GM21381 (cell line): Measurements from ENCODE around the gene TC2N.
"Not testable (repeated sequence)": the region's sequence is repeated elsewhere in the genome, so short reads cannot be mapped to it uniquely, and the experiment has no call there.

ENCODE experiments used
- ATAC-seq: cut with Tn5 transposase; IDR thresholded peaks from one replicate; pipeline ENCODE4 v1.9.1; 2021; ENCODE audit warnings: mild to moderate bottlenecking, moderate library complexity; ENCODE audit not compliant: unreplicated experiment

Gene TC2N

DNA sequence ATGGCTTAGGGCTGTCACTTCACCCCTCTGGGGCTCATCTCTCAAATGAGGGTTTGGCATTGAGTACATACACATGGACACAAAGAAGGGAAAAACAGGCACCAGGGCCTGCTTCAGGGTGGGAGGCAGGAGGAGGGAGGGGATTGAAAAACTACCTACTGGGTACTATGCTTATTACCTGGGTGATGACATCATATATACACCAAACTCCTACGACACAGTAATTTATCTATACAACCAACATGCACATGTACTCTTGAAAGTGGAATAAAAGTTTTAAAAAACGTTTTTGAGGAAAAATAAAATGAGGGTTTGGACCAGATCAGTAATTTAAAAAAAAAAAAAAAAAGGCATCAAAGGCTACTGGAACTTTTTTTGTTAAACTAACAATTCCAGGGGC, 3.6 kb upstream of the TC2N start:
- ATAC-seq, result no peak

- no peak for ATAC-seq
These were observed 2.7 kb upstream of the TC2N start for GRCh38 chr14:91870001-91870400.

DNA sequence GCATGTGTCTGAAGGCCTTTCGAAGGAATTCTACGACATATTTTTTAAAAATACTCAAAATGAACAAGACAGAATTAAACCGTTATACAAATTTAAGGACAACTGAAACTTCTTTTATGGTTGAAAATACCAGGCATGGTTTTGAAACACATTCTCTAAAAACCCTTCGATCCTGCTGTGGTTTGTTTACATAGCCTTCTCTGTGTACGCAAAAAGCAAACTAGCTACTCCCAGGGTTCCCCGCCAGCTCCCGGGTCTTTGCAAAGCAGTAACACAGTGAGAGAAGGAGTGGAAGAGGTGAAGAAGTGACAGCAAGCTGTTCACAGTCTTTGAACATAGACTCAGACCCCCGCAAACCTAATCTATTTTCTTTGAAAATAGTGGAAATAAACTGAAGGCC, 2.2 kb upstream of the TC2N start:
- ATAC-seq, result no peak

DNA sequence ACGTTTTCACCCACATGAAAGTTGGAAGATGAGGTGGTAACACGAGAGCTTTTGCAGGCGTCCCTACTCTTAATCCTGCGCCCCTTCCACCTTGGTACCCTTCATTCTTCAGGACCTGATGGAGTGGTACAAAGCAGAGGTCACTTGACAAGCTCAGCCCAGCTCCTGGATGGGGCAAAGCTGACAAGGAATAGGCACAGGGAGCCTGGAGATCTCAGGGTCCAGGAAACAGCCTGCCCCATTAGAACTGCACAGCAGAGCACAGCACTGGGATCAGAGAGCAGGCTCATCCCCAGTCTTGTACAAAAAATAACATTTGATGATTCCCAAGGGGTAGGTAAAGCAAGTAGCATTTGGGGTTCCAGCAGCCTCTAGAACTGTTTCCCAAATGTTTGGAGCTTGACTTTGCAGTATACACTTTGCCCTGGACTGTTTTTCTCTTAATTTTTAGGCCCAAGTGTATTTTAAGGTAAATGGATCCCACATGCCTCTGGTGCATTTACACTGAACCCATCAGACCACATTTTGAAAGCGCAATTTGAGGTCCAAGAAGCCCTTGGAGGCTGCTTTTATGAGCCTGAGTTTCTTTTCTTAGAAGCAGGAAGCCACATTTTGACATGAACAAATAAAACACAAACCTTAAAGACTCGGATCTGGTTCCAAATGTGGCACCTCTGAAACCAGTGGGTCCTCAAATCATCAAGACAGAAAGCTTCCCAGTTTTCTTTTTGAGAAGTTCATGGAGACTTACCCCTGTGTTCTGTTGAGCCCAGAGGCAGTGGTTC, 633 bp downstream of the TC2N start:
- no peak for ATAC-seq

- ATAC-seq, result no peak
These were observed 1.3 kb downstream of the TC2N start for GRCh38 chr14:91866061-91866460.

GRCh38 chr14:91862417-91862816, 4.9 kb downstream of the TC2N start:
- no peak for ATAC-seq

DNA sequence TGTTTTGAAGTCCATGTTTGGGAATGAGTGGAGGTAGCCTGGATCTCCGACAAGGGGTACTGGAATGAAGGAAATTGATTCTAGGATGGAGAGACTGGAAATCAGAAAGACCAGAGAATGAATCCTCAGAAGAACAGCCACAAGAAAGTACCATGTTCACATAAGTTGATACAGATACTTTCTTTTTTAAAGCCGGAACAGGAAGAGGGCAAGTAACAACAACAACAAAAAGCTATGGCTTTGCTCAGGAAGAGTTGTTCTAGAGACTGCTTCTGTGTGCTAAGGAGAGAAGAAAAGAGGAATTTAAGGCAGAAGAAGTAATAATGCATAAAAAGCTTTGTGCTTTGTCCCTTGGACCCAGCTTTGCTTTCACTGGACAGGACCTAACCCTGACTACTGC, 6.2 kb downstream of the TC2N start:
- ATAC-seq, result no peak

- no peak for ATAC-seq
These were observed 7.1 kb downstream of the TC2N start for GRCh38 chr14:91860238-91860637.

GRCh38 chr14:91858536-91859275, 8.6 kb downstream of the TC2N start:
- ATAC-seq, result peak; percentile 87

GRCh38 chr14:91857614-91858013, 9.7 kb downstream of the TC2N start:
- ATAC-seq, result no peak

- ATAC-seq, result no peak
These were observed 12.9 kb downstream of the TC2N start for GRCh38 chr14:91854327-91854934.

DNA sequence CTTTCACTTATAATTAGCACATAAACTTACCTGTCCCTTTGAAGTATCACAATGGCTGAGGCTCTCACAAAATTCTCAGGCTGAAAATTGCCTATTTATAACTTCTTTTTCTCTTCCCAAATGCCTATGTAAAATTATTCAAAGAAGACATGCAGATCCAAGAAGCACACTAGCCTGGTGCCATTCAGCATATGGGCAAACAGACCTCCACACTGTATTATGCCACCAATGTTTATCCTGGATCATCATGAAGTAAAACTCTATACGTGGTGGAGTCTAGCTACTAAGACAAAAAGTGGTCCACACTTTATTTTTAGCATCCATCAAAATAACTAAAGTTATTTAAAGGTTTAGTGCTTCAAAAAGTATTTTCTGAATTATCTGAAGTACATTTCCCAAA, 15.8 kb downstream of the TC2N start:
- no peak for ATAC-seq

DNA sequence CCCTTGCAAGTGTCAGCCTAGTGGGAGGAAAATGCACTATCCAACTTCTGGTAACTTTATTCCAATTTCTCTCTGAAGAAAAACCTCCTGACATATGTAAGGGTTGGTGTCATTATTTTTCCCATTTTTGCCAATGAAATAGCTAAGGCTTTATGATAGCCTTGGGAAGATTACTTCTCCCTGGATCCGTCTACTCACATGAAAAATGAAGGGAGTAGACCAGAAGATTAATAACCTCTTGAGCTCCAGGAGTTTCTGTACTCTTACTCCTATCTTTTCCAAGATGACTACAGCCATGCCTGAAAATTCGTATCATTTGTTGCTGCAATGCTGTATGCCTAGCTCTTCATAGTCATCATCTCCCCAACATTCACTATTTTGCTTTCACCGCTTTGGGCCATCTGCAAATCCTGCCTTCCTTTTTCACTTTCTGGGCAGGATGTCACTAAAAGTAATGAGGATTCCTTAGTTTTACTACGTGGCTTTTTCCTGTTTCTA, 18.8 kb downstream of the TC2N start:
- ATAC-seq, result no peak

DNA sequence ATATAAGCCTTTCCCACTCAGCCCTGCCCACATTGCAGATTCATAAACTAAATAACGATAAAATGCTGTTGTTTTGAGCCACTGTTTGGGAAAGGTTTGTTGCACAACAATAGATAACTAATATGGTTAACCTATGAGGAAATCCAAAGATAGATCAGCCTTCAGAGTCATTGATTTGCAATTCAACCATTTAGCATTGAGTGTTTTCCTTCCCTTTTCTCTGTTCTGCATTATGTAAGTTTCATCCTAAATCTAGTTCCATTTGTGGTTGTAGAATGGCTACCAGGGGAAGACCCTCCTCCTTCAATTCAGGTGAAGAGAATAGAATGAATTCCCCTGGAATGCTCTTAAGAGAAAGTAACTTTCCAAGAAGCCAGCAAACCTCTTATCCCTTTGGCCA, 19.6 kb downstream of the TC2N start:
- ATAC-seq, result no peak

- ATAC-seq, result no peak
These were observed 21.7 kb downstream of the TC2N start for GRCh38 chr14:91845652-91846051.

GRCh38 chr14:91845056-91845455, 22.3 kb downstream of the TC2N start:
- ATAC-seq, result not testable (repeated sequence)

- ATAC-seq, result no peak
These were observed 23.3 kb downstream of the TC2N start for GRCh38 chr14:91844029-91844428.

- ATAC-seq, result no peak
These were observed 23.9 kb downstream of the TC2N start for GRCh38 chr14:91843437-91843836.

- no peak for ATAC-seq
These were observed 26.3 kb downstream of the TC2N start for GRCh38 chr14:91841065-91841464.

DNA sequence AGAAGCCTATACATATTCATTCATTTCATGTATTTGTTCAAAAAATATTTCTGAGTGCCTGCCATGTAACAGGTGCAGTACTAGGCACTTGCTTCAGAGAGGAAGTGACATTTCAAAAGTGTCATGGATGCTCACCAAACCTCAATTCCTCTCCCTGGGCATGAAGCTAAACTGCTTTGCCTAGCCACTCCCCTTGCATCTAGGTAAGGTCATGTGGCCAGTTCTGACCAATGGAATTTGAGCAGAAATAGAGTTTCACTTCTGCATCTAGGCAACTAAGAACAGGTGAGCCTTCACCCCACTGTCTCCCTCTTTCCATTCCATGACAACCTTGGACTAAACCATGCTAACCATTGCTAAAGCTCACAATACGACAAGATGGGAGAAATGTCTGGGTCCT, 27.6 kb downstream of the TC2N start:
- ATAC-seq, result no peak

GRCh38 chr14:91837076-91837475, 30.3 kb downstream of the TC2N start:
- no peak for ATAC-seq
